GM19324 (cell line): ENCODE results near the gene MRNIP.
A peak's percentile ranks its signal among the peaks of the same experiment; 100 is the strongest.

Source experiments
- ATAC-seq: cut with Tn5 transposase; IDR thresholded peaks from one replicate; pipeline ENCODE4 v1.9.1; 2021; ENCODE audit warnings: mild to moderate bottlenecking, moderate library complexity; ENCODE audit not compliant: unreplicated experiment, low FRiP score

MRNIP gene

GRCh38 chr5:179822444-179822990 is 36.1 kb downstream of the MRNIP start:
- ATAC-seq: no peak

DNA sequence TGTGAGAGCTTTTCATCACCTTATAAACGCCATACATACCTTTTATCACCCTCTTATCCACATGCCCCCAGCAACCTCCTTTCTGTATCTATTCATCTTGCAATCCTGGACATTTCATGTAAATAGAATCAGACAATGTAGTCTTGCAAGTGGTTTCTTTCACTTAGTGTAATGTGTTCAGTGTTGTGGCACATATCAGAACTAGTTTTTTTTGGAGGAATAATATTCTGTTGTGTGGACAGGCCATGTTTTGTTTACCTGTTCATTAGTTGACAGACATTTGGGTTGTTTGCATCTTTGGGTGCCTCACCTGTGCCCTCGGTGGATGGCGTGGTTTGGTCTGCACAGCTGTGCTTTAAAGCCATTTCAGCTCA is 36.6 kb downstream of the MRNIP start:
- no peak for ATAC-seq

- ATAC-seq: peak; percentile 48
Measured at GRCh38 chr5:179821298-179822058, 37.1 kb downstream of the MRNIP start.

- ATAC-seq: peak; percentile 55
Measured at GRCh38 chr5:179820483-179821297, 37.9 kb downstream of the MRNIP start, which contains the start of gene SQSTM1. TSS of gene SQSTM1 (plus strand) at chr5:179820905. CDS start at chr5:179820937, 32 bp downstream.

DNA sequence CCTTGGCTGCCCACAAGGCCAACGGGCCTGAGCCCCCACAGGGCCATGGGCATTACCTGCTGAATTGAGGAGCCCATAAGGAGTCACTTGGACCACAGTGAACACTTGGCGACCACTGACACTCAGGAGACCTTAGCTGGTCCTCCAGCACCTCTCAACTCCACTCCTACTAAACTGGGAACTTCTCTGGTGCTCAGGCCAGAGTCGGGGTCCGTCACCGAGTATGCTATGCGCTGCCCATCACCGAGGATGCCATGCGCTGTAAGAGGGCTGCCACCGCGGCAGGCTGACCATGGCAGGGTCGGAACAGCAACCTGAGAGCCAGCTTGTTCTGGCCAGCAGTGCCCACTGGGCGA is 38.5 kb downstream of the MRNIP start:
- ATAC-seq: no peak

- no peak for ATAC-seq
Measured at GRCh38 chr5:179819296-179820126, 39.1 kb downstream of the MRNIP start.

DNA sequence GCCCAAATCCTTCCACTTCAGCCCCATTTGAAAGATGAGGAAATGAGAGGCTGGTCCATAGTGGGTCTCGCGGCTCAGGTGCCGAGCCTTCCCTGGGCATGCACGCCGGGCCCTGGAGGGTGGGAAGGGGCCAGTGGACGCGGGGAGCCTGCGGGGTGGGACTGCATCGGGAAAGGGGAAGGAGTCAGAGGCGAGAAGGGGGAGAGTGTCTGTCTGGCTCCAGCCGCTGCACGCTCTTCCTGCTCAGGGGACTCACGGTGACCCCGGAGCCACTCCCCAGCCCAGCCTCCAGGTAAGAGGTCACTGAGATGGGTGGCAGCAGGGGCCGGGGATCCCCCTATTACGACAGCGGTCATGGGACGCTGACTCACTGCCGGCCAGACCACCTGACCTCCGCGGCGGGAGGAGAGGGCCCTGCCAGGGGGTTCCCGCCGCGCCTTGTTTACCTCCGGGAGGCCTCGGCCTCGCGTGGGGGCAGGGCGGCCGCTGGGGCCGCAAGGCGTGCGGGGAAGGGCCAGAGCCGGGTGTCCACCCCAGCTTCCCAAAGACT is 39.8 kb downstream of the MRNIP start:
- peak; percentile 69 for ATAC-seq

DNA sequence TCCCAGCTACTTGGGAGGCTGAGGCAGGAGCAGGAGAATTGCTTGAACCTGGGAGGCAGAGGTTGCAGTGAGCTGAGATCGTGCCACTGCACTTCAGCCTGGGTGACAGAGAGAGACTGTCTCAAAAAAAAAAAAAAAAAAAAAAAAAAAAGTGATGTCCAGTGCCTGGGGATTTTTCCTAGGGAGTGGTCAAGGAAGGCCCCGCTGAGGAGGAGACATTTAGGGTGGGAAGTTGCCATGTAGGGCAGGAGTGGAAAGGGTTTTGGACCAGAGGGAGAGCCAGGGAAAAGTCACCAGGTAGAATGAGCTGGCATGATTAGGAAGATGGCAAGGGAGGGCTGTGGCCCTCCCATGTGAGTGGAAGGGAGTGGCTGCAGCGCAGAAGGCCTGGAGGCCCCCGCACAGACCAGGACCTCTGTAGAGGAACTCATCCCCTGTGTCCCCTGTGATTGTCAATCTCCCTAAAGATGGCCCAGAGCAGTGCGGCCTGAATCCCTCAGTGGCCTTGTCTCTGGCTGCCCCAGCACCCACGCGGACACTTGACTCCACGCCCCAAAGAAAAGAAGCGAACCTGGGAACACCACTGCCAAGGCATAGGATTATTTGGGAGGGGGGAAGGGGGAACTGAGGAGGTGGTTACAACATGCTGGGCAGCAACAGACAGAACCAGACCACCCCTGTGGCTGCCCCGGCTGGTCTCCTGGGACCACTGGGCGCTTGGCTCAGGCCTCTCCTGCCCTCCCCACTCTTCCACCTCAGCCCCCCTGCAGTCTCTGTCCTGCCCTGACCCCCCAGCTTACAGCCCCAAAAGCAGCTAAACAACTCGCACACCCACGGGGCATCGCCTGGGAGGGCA is 40.5 kb downstream of the MRNIP start:
- no peak for ATAC-seq

DNA sequence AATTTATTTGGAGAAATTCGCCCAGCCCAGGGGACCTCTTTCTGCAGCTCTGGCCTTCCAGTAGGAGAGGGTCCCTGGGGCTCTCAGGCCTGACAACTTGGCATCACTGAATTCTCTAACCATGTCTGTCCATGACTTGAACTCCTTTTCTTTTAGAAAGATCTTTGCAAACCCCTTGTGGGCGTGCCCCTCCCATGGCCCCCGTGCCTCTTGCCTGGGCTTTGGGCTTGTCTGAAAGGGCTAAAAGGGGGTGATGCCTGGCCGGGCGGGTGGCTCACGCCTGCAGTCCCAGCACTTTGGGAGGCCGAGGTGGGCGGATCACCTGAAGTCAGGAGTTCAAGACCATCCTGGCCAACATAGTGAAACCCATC is 41.2 kb downstream of the MRNIP start:
- ATAC-seq: no peak

GRCh38 chr5:179816796-179817469 is 41.7 kb downstream of the MRNIP start:
- no peak for ATAC-seq

DNA sequence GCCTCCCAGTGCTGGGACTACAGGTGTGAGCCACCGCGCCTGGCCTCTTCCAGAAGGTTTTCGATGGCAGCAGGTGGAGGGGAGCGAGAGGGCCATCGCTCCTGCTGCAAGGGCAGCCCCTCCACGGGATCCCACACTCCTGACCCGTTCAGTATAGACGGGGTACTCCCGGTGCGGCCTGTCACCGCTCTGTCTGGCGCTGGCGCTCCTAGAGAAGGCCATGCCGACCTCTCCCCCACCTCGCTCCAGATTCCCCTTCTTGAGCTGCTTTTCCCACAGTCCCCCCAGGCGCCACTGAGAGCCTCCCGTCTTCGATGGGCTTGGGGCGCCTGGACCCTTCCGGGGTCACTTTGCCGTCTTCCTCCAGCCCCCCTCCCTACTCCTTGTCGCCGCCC is 42.2 kb downstream of the MRNIP start:
- ATAC-seq: no peak

DNA sequence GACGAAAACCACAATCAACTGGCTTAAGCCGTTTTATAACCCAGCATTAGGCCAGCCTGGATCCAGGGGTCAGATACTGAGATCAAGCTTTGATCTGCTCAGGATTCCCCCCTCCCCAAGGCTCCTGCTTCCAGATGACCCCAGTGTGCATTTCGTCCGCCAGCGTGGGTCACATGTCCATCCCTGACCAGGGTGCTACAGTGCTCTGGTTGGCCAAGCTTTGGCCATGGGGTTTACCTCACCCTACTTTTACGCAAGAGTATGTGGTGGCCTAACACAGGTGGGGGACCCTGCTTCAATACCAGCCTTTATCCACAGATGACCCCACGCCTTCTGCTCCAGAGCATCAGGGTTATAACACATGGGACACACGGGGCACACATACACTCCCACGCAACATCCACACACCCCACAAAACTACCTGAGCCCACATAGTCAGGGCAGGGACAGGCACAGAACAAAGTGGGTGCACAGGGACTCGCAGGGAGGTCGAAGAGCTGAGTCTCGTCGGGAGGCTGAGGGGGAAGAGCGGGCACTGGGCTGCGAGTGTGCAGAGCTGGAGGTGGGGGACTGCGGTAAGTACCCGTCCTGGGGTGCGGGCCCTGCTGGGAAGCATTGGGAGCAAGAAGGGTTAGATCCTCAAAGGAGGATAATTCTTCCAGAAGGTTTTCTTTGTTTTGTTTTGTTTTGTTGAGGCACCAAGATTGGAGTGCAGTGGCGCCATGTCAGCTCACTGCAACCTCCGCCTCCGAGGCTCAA is 42.9 kb downstream of the MRNIP start:
- ATAC-seq: no peak

DNA sequence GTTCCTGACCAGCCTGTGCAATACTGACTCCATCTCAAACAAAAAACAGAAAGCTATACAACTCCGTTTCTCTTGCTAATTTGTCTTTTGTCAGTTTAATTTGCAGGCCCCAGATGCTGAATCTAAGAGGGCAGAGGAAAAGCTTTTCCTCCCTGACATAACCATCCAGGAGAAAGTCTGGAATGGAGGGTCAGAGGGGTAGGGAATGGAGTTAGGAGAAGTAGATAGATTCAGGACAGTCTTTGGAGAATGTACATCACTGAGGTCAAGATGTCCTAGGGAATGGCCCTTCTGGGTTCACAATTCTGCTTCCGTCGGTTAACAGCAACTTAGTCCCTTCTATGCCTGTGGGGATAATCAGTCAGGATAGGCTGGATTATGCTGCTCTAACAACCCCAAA is 44.5 kb downstream of the MRNIP start:
- ATAC-seq: no peak

- no peak for ATAC-seq
Measured at GRCh38 chr5:179812997-179813607, 45.5 kb downstream of the MRNIP start.

GRCh38 chr5:179812135-179812825 is 46.3 kb downstream of the MRNIP start:
- no peak for ATAC-seq

DNA sequence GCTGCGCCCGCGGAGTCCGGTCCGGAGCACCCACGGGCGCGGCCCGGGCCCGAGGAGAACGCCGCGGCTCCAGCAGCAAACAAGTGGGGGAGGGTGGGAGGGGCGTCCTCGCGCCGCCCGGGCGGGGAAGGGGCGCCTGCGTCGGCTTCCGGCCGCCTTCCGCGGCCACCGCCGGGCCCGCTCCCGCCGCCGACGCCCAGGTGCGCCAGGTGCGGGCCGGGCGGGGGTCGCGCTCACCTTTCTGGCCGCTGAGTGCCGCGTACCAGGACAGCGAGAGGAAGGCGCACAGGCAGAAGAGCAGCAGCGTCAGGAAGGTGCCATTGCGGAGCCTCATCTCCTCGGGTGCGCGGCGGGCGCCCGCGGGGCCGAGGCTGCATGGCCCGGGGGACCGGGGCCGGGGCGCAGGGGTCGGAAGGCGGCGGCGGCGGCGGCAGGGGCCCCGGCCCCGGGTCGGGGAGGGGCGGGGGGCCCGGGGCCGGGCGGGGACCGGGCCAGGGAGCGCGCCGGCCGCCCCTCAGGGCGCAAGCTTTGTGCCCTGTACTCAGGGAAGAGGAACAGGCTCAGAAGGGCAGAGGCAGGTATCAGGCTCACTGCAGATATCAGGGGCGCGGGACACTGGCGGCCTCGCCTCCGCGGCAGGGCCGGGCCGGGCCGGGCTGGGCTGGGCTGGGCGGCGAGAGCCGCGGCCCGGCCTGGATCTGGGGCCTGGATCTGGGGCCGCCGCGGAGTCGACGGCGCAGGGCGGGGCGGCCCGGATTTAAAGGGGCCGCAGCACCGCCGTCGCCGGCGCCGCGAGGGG is 52.2 kb downstream of the MRNIP start, which contains the start of gene MGAT4B:
Gene MGAT4B, minus strand, starts transcription at position 617 of the 799 bp plus-strand sequence. Its CDS starts 283 bp downstream, at position 334.
- peak; percentile 76 for ATAC-seq
